Measurements from ENCODE around the gene GRIK4. TPM values are rescaled to one million over a fixed set of nuclear protein-coding genes. Genes with fewer than 3 reads are reported as not detected.

GRIK4 gene
- total RNA-seq, 1 donor from 2014 or later, result 2.2 TPM

DNA sequence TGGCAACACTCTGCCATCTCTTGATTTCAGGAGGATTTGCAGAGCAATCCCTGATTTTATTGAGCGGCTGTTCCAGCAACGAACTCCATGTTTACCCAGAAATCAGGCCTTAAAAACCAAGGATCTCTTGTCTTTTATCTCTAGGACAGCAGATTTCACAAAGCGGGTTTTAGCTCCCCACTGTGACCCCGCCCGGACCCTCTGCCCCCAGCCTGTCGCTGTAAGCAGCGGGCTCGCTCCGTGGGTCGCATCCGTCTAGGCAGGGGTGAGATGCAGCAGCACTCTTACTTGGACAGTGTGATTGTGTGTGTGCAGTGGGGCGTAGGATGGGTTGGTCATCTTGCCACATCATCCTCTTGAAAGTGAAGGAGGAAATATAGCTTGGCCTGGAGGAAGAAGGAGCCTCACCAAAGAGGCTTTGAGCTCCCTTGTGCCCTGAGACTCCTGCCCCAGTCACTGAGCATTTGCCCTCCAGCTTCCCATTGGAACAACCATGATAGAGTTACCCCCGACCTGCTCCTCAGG lies 323.2 kb downstream of the GRIK4 start:
- Mint-ChIP-seq H3K27ac (no peak overlapping the region), H3K4me1 (peaks cover 21% of the 10 kb centered on the region), H3K4me3 (no peak overlapping the region)

GRCh38 chr11:120835601-120836228 lies 324.2 kb downstream of the GRIK4 start:
- H3K9me3 Mint-ChIP-seq, result no peaks in the 10 kb centered on the region
- H3K4me3 Mint-ChIP-seq, result no peak overlapping the region
- no peak for DNase-seq (ENCODE audit: low spot score in 2 of 2, unreplicated experiment in 2 of 2)
- H3K27ac Mint-ChIP-seq, result no peak overlapping the region
- no peak for TF ChIP-seq CTCF (IDR thresholded peaks at IDR 0.05; ENCODE audit: unreplicated experiment)
- H3K36me3 Mint-ChIP-seq, result no peaks in the 10 kb centered on the region
- peaks cover 30% of the 10 kb centered on the region for H3K27me3 Mint-ChIP-seq (ENCODE audit: low read depth)
- peaks cover 14% of the 10 kb centered on the region for H3K4me1 Mint-ChIP-seq

More for the DNA sequence above, 323.2 kb downstream of the GRIK4 start:
- H3K27me3 Mint-ChIP-seq (ENCODE audit: low read depth), result peaks cover 28% of the 10 kb centered on the region
- TF ChIP-seq CTCF (IDR thresholded peaks at IDR 0.05; ENCODE audit: unreplicated experiment), result no peak
- DNase-seq (ENCODE audit: low spot score in 2 of 2, unreplicated experiment in 2 of 2), result no peak
- H3K36me3 Mint-ChIP-seq, result no peaks in the 10 kb centered on the region
- no peaks in the 10 kb centered on the region for H3K9me3 Mint-ChIP-seq

DNA sequence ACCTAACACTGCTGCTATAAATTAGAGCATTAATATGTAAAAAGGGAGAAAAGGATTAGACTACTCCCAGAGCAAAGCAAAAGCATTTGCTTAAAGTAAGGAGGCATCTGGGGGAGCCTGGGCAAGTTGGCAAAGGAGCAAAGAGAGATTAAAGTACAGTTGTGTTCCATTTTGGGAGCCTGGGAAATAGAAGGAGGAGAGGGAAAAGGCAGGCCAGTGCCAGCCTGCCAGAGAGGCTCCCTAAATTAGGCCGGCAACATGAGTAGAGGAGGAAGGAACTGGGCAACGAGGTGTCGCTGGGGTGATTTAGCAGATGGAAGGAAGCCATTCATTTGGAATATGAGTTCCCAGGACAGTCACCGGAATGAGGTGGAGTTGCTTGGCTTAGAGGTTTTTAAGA lies 326.1 kb downstream of the GRIK4 start:
- H3K27me3 Mint-ChIP-seq (ENCODE audit: low read depth), result peaks cover 23% of the 10 kb centered on the region
- no peak for DNase-seq (ENCODE audit: low spot score in 2 of 2, unreplicated experiment in 2 of 2)
- peaks cover 9% of the 10 kb centered on the region for H3K4me1 Mint-ChIP-seq
- no peak for TF ChIP-seq CTCF (IDR thresholded peaks at IDR 0.05; ENCODE audit: unreplicated experiment)
- H3K4me3 Mint-ChIP-seq, result no peak overlapping the region
- no peaks in the 10 kb centered on the region for H3K36me3 Mint-ChIP-seq
- no peak overlapping the region for H3K27ac Mint-ChIP-seq
- H3K9me3 Mint-ChIP-seq, result no peaks in the 10 kb centered on the region

DNA sequence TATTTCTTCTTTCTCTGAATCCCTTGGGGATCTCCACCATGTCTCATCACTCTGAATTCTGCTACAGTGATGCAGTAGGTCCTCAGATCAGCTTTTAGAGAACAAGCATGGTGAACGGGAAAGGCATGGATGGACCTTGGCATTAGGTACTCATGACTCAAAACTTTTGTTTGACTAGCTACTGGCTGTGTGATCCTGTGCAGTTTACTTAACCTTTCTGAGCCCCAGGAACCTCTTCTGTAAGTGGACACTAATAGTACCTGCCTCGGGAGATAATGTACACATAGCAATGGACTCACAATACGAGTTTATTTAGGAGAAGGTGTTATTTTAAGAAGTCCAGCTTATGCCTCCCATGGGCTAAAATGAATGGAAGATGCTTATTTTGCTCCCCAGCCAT lies 327.7 kb downstream of the GRIK4 start:
- no peak overlapping the region for H3K4me3 Mint-ChIP-seq
- H3K36me3 Mint-ChIP-seq, result no peaks in the 10 kb centered on the region

DNA sequence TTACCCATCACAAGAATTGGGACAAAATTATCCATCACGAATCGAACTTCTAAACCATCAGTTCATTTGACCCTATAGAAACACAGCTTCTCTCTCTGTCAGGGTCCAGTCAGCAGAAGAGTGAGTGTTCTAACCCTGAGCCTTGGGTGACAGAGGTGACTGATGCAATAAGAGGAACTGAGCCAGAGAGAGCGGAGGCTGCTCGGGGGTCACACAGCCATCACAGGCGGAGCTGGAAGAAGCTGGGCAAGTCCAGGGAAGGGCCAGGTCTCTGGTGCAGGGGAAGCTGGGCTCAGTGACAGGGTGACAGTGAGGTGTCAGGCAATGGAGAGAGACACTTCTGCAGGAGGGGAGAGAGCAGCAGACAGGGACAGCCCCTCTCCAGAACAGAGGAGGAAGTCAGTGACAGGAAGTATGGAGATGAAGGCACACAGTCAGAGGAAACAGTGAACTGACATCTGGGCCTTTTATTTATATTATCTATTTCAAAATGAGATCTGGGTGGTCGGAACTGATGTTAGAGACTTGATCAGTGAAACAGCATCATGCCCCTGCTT lies 328.4 kb downstream of the GRIK4 start:
- H3K27me3 Mint-ChIP-seq (ENCODE audit: low read depth), result peaks cover 22% of the 10 kb centered on the region
- H3K36me3 Mint-ChIP-seq, result no peaks in the 10 kb centered on the region
- H3K9me3 Mint-ChIP-seq, result no peaks in the 10 kb centered on the region
- H3K27ac Mint-ChIP-seq, result no peak overlapping the region
- no peak for TF ChIP-seq CTCF (IDR thresholded peaks at IDR 0.05; ENCODE audit: unreplicated experiment)
- peaks cover 2% of the 10 kb centered on the region for H3K4me1 Mint-ChIP-seq
- no peak overlapping the region for H3K4me3 Mint-ChIP-seq
- DNase-seq (ENCODE audit: low spot score in 2 of 2, unreplicated experiment in 2 of 2), result no peak

More for the DNA sequence above, 327.7 kb downstream of the GRIK4 start:
- no peak for DNase-seq (ENCODE audit: low spot score in 2 of 2, unreplicated experiment in 2 of 2)
- H3K9me3 Mint-ChIP-seq, result no peaks in the 10 kb centered on the region
- TF ChIP-seq CTCF (IDR thresholded peaks at IDR 0.05; ENCODE audit: unreplicated experiment), result no peak
- no peak overlapping the region for H3K27ac Mint-ChIP-seq
- H3K4me1 Mint-ChIP-seq, result peaks cover 2% of the 10 kb centered on the region
- H3K27me3 Mint-ChIP-seq (ENCODE audit: low read depth), result peaks cover 22% of the 10 kb centered on the region

Data from mesothelial cell of epicardium (in vitro differentiated cells).